Mesendoderm (in vitro differentiated cells): ENCODE results near the gene FAM83C.

Source experiments
- DNase-seq: peaks from one replicate; pipeline ENCODE4 v3.0.0; 2013
- H2AK5ac ChIP-seq: 2 replicates; pipeline ENCODE4 v1.6.1; 2013; ENCODE audit warnings: low read length, inconsistent platforms
- H2BK120ac ChIP-seq: 2 replicates; pipeline ENCODE4 v1.6.1; 2013; ENCODE audit warnings: low read depth, mild to moderate bottlenecking, low read length, moderate library complexity, mixed read lengths
- H2BK15ac ChIP-seq: replicated peaks from 2 replicates; pipeline ENCODE4 v1.6.1; 2013; ENCODE audit warnings: low read depth, mild to moderate bottlenecking, moderate library complexity
- H2BK5ac ChIP-seq: 2 replicates; pipeline ENCODE4 v1.6.1; 2013; ENCODE audit warnings: low read length, inconsistent platforms
- H3K18ac ChIP-seq: 2 replicates; pipeline ENCODE4 v1.6.1; 2013; ENCODE audit warnings: mild to moderate bottlenecking, low read length, mixed read lengths
- H3K23ac ChIP-seq: one replicate; pipeline ENCODE4 v1.6.1; 2013; ENCODE audit warnings: low read length
- H3K27ac ChIP-seq: 2 replicates; pipeline ENCODE4 v1.5.1; 2013; ENCODE audit warnings: low read depth, mild to moderate bottlenecking, inconsistent platforms, low read length, moderate library complexity
- H3K27me3 ChIP-seq: 2 replicates; pipeline ENCODE4 v1.6.1; 2013; ENCODE audit warnings: low read length, control low read depth, mild to moderate bottlenecking, inconsistent platforms; ENCODE audit not compliant: insufficient read depth, poor library complexity
- H3K36me3 ChIP-seq: 2 replicates; pipeline ENCODE4 v1.6.1; 2013; ENCODE audit warnings: low read length, inconsistent platforms; ENCODE audit not compliant: control insufficient read depth, insufficient read depth
- H3K4ac ChIP-seq: one replicate; pipeline ENCODE4 v1.6.1; 2013; ENCODE audit warnings: low read depth, mild to moderate bottlenecking, low read length, moderate library complexity
- H3K4me1 ChIP-seq: 2 replicates; pipeline ENCODE4 v1.6.1; 2013; ENCODE audit warnings: low read depth, low read length, inconsistent platforms; ENCODE audit not compliant: control insufficient read depth
- H3K4me2 ChIP-seq: 2 replicates; pipeline ENCODE4 v1.6.1; 2013; ENCODE audit warnings: low read length
- H3K4me3 ChIP-seq: 2 replicates; pipeline ENCODE4 v1.5.1; 2013; ENCODE audit warnings: mild to moderate bottlenecking, low read length
- H3K56ac ChIP-seq: one replicate; pipeline ENCODE4 v1.6.1; 2013; ENCODE audit warnings: low read length
- H3K79me1 ChIP-seq: 2 replicates; pipeline ENCODE4 v1.6.1; 2013; ENCODE audit warnings: low read length, inconsistent platforms
- H3K79me2 ChIP-seq: 2 replicates; pipeline ENCODE4 v1.6.1; 2013; ENCODE audit warnings: mild to moderate bottlenecking, low read length; ENCODE audit not compliant: control insufficient read depth, insufficient read depth
- H3K9ac ChIP-seq: 2 replicates; pipeline ENCODE4 v1.6.1; 2013; ENCODE audit warnings: low read length, inconsistent platforms
- H4K5ac ChIP-seq: one replicate; pipeline ENCODE4 v1.6.1; 2013; ENCODE audit warnings: low read length
- H4K8ac ChIP-seq: one replicate; pipeline ENCODE4 v1.6.1; 2013; ENCODE audit warnings: low read depth, mild to moderate bottlenecking, control low read depth, low read length, moderate library complexity
- WGBS: extraction: QIAGEN DNeasy Blood & Tissue Kit; methylation state at CpG from one replicate; pipeline ENCODE4 v1.1.7; 2013; ENCODE audit warnings: low lambda C conversion rate, missing lambda C conversion rate; ENCODE audit not compliant: insufficient coverage; ENCODE audit errors: extremely low coverage; 5-methylcytosine and 5-hydroxymethylcytosine counted together

The FAM83C gene

DNA sequence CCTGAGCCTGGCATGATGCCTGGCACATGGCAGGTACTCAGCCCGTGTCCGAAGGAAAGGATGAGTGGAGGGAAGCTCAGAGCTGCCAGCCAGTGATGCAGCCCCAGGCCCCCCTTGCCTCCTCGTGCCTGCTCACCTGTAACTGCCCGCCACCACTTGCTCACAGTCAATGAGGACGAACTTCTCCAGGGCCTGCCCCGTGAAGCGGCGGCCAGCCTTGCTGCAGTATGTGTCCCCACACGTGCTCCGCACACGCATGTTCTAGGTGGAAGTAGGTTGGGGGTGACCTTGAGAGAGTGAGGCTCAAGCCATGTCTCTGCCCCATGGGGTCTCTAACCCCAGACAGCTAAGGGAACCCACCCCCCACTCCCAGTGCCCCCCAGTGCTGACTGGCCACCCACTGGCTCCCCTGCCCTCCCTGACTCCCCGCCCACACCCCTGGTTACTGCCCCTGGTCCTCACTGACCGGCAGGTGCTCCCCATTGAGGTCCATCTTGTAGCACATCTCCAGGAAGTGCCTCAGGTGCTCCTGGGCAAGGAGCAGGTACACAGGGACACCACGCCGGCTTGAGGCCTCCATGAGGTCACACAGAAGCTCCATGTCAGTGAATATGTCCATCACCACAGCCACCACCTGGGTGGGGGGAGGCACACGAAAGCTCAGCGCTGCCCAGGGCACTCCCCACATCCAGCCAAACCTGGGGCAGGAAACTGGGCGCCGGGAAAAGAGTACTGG lies 3.7 kb downstream of the FAM83C start:
- H2BK120ac ChIP-seq: no peak overlapping the region
- DNase-seq: no peak
- no peak overlapping the region for H4K8ac ChIP-seq
- WGBS: no CpG with 5 or more reads among the region's 19 CpGs
- H3K79me2 ChIP-seq: peaks cover 8% of the 10 kb centered on the region
- H3K4me1 ChIP-seq: peaks cover 2% of the 10 kb centered on the region
- H3K18ac ChIP-seq: no peak overlapping the region
- no peak overlapping the region for H3K4me2 ChIP-seq
- no peak overlapping the region for H3K4ac ChIP-seq
- H3K27me3 ChIP-seq: no peaks in the 10 kb centered on the region
- no peak overlapping the region for H3K27ac ChIP-seq
- no peak overlapping the region for H3K56ac ChIP-seq
- peaks cover 4% of the 10 kb centered on the region for H3K79me1 ChIP-seq
- no peaks in the 10 kb centered on the region for H3K36me3 ChIP-seq
- no peak overlapping the region for H2AK5ac ChIP-seq
- H4K5ac ChIP-seq: no peak overlapping the region
- H3K4me3 ChIP-seq: no peak overlapping the region
- no peak overlapping the region for H3K9ac ChIP-seq
- H2BK15ac ChIP-seq: no peak overlapping the region
- no peak overlapping the region for H3K23ac ChIP-seq
- no peak overlapping the region for H2BK5ac ChIP-seq

DNA sequence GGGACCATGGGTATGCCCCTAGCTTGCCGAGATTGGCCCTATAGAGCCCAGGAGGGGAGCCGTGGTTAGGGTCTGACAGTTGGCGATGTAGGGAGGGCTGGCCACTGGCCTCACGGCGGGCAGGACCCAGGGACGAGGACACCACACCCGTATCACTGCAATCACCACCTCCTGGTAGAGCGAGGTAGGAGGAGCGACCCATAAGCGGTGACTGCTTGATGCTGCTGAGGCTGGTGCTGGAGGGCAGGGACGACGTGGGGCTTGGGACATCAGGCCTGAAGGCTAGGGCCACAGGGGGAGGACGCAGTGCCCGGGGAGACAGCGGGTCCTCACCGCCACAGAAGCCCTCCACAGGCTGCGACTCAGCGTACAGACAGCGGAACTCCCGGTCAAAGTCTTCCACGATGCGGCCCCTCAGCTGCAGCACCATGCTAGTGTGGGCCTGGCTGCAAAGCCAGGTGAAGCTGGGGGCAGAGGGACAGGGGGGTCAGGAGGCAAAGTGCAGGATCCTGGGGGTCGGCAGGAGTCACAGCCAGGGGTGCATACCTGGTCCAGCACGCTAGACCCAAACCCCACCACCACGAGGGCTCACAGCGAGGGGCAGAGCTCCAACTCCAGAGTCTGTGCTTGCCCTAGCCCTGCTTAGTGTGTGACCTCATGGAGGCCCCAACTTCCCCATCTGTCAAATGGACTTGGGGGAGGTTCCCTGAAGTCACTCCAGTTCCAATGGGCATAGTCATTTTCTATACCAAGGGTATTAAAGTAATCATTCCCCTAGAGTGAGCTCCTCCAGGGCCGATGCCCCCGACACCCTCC lies 4.5 kb downstream of the FAM83C start:
- Histone ChIP-seq H3K23ac (no peak overlapping the region), H4K5ac (no peak overlapping the region), H3K4ac (no peak overlapping the region), H2AK5ac (no peak overlapping the region), H3K36me3 (peaks cover 1% of the 10 kb centered on the region), H3K4me1 (peaks cover 5% of the 10 kb centered on the region), H2BK5ac (no peak overlapping the region), H3K79me2 (peaks cover 12% of the 10 kb centered on the region), H3K79me1 (peaks cover 7% of the 10 kb centered on the region), H3K56ac (no peak overlapping the region), H2BK120ac (no peak overlapping the region), H4K8ac (no peak overlapping the region), H3K4me3 (no peak overlapping the region), H3K4me2 (no peak overlapping the region), H3K18ac (no peak overlapping the region), H3K9ac (no peak overlapping the region), H2BK15ac (no peak overlapping the region), H3K27me3 (no peaks in the 10 kb centered on the region), H3K27ac (no peak overlapping the region)
- DNase-seq: no peak
- whole genome bisulfite sequencing: no CpG with 5 or more reads among the region's 28 CpGs

DNA sequence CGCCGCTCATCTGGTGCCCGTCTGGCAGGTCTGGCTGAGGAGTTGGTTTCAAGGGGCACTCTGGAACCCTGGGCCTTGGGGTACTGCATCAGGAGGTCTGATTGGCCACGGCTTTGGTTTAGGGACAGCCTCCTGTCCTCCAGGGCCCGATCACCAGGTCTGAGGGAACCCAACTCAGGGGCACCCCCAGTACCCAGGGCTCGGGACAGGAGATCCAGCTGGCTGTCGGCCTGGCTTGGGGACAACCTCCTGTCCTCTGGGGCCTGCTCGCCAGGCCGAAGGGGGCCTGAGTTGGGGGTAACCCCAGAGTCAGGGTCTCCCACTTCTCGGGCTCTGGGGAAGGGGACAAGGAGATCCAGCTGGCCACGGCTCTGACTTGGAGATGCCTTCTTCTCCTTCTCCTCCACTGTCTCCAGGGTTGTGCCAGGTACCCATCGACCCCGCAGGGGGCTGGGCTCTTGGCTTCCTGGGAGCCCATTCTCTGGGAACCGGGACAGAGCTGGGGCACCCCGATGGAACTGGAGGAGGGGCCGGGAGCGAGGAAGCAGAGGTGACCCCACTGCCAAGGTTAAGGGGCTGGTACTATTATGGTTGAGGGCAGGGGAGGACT lies 5.2 kb downstream of the FAM83C start:
- Histone ChIP-seq H3K36me3 (peaks cover 1% of the 10 kb centered on the region), H4K5ac (no peak overlapping the region), H3K9ac (no peak overlapping the region), H3K56ac (no peak overlapping the region), H3K4ac (no peak overlapping the region), H3K27ac (no peak overlapping the region), H3K4me1 (peaks cover 5% of the 10 kb centered on the region), H3K23ac (no peak overlapping the region), H4K8ac (no peak overlapping the region), H3K79me1 (peaks cover 7% of the 10 kb centered on the region), H3K27me3 (no peaks in the 10 kb centered on the region), H3K18ac (no peak overlapping the region), H2BK15ac (no peak overlapping the region), H3K4me3 (no peak overlapping the region), H3K79me2 (peaks cover 15% of the 10 kb centered on the region), H2BK120ac (no peak overlapping the region), H3K4me2 (no peak overlapping the region), H2AK5ac (no peak overlapping the region), H2BK5ac (no peak overlapping the region)
- no CpG with 5 or more reads among the region's 17 CpGs for WGBS
- DNase-seq: no peak

DNA sequence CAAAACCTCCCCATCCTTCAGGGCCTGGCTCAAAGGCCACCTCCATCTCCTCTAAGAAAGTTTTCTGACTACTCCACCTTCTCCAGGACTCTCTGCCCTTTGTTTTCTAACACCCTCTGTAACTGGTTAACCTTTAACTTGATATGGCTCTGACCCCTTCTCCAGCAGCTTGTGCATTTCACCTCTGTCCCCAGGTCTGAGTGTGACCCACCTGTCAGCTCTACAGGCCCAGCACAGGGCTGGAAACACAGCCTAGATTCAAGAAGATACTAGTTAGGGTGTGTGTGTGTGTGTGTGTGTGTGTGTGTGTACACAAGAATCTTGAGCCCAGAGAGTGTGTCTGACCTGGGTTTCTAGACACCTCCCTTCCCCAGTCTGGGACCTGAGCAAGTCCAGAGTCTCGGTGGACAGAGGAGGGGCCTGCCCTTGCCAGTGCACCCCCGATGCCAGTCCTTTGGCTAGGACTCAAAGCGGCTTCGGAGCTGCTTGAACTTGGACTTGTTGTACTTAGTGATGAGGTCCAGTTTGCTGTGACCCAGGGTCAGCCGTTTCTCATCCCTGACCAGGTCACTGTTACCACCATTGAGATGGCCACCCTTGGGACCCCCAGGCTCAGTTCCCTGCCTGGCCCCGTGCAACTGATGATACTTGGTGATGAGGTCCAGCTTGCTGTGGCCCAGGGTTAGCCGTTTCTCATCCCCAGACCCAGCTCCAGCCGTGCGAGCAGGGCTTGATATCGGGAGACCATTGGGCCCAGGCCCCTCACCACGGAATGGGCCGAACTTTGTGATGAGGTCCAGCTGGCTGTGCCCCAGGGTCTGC lies 5.9 kb downstream of the FAM83C start:
- H4K5ac ChIP-seq: no peak overlapping the region
- H3K79me1 ChIP-seq: peaks cover 7% of the 10 kb centered on the region
- no CpG with 5 or more reads among the region's 12 CpGs for WGBS
- peaks cover 5% of the 10 kb centered on the region for H3K4me1 ChIP-seq
- H2AK5ac ChIP-seq: no peak overlapping the region
- no peaks in the 10 kb centered on the region for H3K27me3 ChIP-seq
- no peak overlapping the region for H3K4ac ChIP-seq
- H3K4me3 ChIP-seq: no peak overlapping the region
- DNase-seq: no peak
- peaks cover 1% of the 10 kb centered on the region for H3K36me3 ChIP-seq
- peaks cover 18% of the 10 kb centered on the region for H3K79me2 ChIP-seq
- H2BK15ac ChIP-seq: no peak overlapping the region
- no peak overlapping the region for H3K18ac ChIP-seq
- H3K9ac ChIP-seq: no peak overlapping the region
- no peak overlapping the region for H3K56ac ChIP-seq
- H2BK5ac ChIP-seq: no peak overlapping the region
- H3K27ac ChIP-seq: no peak overlapping the region
- H3K23ac ChIP-seq: no peak overlapping the region
- H4K8ac ChIP-seq: no peak overlapping the region
- H3K4me2 ChIP-seq: no peak overlapping the region
- no peak overlapping the region for H2BK120ac ChIP-seq

DNA sequence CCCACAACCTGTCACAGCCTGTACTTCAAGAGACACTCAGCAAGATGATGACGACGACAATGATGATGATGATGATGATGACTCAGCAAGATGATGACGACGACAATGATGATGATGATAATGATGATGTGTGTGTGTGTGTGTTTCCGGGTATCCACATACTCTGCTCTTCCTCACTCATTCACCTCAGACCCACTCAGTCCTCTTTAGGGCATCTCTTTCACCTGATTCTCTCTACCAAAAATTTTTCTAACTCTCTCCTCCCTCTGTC lies 6.5 kb downstream of the FAM83C start:
- Histone ChIP-seq H2BK15ac (no peak overlapping the region), H3K79me2 (peaks cover 18% of the 10 kb centered on the region), H3K18ac (no peak overlapping the region), H3K27ac (no peak overlapping the region), H3K36me3 (peaks cover 1% of the 10 kb centered on the region), H3K79me1 (peaks cover 7% of the 10 kb centered on the region), H4K5ac (no peak overlapping the region), H3K27me3 (no peaks in the 10 kb centered on the region), H3K4me2 (no peak overlapping the region), H2BK120ac (no peak overlapping the region), H2BK5ac (no peak overlapping the region), H3K4me3 (no peak overlapping the region), H3K4ac (no peak overlapping the region), H3K9ac (no peak overlapping the region), H3K4me1 (peaks cover 5% of the 10 kb centered on the region), H4K8ac (no peak overlapping the region), H2AK5ac (no peak overlapping the region), H3K56ac (no peak overlapping the region), H3K23ac (no peak overlapping the region)
- no peak for DNase-seq
- no CpG with 5 or more reads among the region's 5 CpGs for WGBS
